ENCODE data around the gene TMEM203. TPM values are rescaled to one million over a fixed set of nuclear protein-coding genes. Genes with fewer than 3 reads are reported as not detected.

TMEM203 gene
- total and polyA plus RNA-seq, 2 experiments from 2014 or later = 32.7 to 53.4 TPM

GRCh38 chr9:137251194-137251461 is 45.7 kb upstream of the TMEM203 start, which contains the start of gene STPG3:
Gene STPG3 (plus strand): TSS chr9:137251286. CDS start chr9:137251287, 1 bp downstream.
- Histone ChIP-seq H3K79me2 (replicated peaks; ENCODE audit: insufficient read depth) (peaks cover 7% of the 10 kb centered on the region), H3K27me3 (ENCODE audit: insufficient read depth) (peaks cover 4% of the 10 kb centered on the region; the same call in 1 of the 2 replicates), H2AFZ (no peak within 1 kb of the TSS), H4K20me1 (replicated peaks; ENCODE audit: insufficient read depth) (no peaks in the 10 kb centered on the region; the same call in 1 of the 2 replicates), H3K9me2 (ENCODE audit: insufficient read depth) (no peaks in the 10 kb centered on the region), H3F3A (replicated peaks; ENCODE audit: low read depth) (peaks cover 5% of the 10 kb centered on the region), H3K4me1 (ENCODE audit: insufficient read depth) (peaks cover 11% of the 10 kb centered on the region; the same call in 1 of the 2 replicates), H3K4me3 (no peak within 1 kb of the TSS), H3K36me3 (ENCODE audit: insufficient read depth) (no peaks in the 10 kb centered on the region), H3K27ac (ENCODE audit: low read depth) (no peak within 1 kb of the TSS), H3K4me2 (no peak within 1 kb of the TSS)
- H3K4me1 Mint-ChIP-seq = peaks cover 11% of the 10 kb centered on the region
- no peak within 1 kb of the TSS for H3K27ac Mint-ChIP-seq
- H3K9me3 Mint-ChIP-seq = no peaks in the 10 kb centered on the region
- H3K36me3 Mint-ChIP-seq (ENCODE audit: low read depth) = no peaks in the 10 kb centered on the region
- DNase-seq (ENCODE audit: low spot score) (no peak), ATAC-seq (no peak)
- H3K27me3 Mint-ChIP-seq (ENCODE audit: insufficient read depth, low read depth, poor library complexity) = peaks cover 17% of the 10 kb centered on the region
- no peak within 1 kb of the TSS for H3K4me3 Mint-ChIP-seq
- TF ChIP-seq EZH2phosphoT487 (IDR thresholded peaks at IDR 0.05; ENCODE audit: unreplicated experiment) = no peak

- TF ChIP-seq POLR2AphosphoS5 (IDR thresholded peaks at IDR 0.05; ENCODE audit: low read depth) = no peak
- TF ChIP-seq EZH2 (IDR thresholded peaks at IDR 0.05; ENCODE audit: low read depth, unreplicated experiment) = no peak
- no peak for TF ChIP-seq ETS1 (IDR thresholded peaks at IDR 0.05)
- no peak for TF ChIP-seq ZNF462 (CRISPR knock-in tag; IDR thresholded peaks at IDR 0.05)
- TF ChIP-seq EZH2phosphoT487 (IDR thresholded peaks at IDR 0.05; ENCODE audit: unreplicated experiment) = no peak
- Mint-ChIP-seq H3K27ac (no peak overlapping the region), H3K4me3 (no peak overlapping the region), H3K36me3 (ENCODE audit: low read depth) (no peaks in the 10 kb centered on the region), H3K27me3 (ENCODE audit: insufficient read depth, low read depth, poor library complexity) (peaks cover 17% of the 10 kb centered on the region), H3K9me3 (no peaks in the 10 kb centered on the region), H3K4me1 (peaks cover 12% of the 10 kb centered on the region)
- DNase-seq (ENCODE audit: low spot score) = no peak
- H3F3A ChIP-seq (replicated peaks; ENCODE audit: low read depth) = peaks cover 5% of the 10 kb centered on the region
- no peak for ATAC-seq
- no peak overlapping the region for H3K27ac ChIP-seq (ENCODE audit: low read depth)
- peaks cover 8% of the 10 kb centered on the region; the same call in 1 of the 2 replicates for H3K4me1 ChIP-seq (ENCODE audit: insufficient read depth)
- H3K79me2 ChIP-seq (replicated peaks; ENCODE audit: insufficient read depth) = peaks cover 1% of the 10 kb centered on the region
- H3K4me3 ChIP-seq = no peak overlapping the region
- H3K4me2 ChIP-seq = no peak overlapping the region
- H2AFZ ChIP-seq = no peak overlapping the region
- H3K27me3 ChIP-seq (ENCODE audit: insufficient read depth) = peaks cover 4% of the 10 kb centered on the region; the same call in 1 of the 2 replicates
- H4K20me1 ChIP-seq (replicated peaks; ENCODE audit: insufficient read depth) = no peaks in the 10 kb centered on the region
- H3K36me3 ChIP-seq (ENCODE audit: insufficient read depth) = no peaks in the 10 kb centered on the region
- H3K9me2 ChIP-seq (ENCODE audit: insufficient read depth) = no peaks in the 10 kb centered on the region
Observed at GRCh38 chr9:137250329-137251193, 45.1 kb upstream of the TMEM203 start.
